Karpas-422 (cell line): ENCODE results near the gene TOR1B. TPM values are rescaled to one million over a fixed set of nuclear protein-coding genes. Genes with fewer than 3 reads are reported as not detected.

Experiments used
- DNase-seq: peaks from one replicate; pipeline ENCODE4 v3.0.0-alpha.2; 2015
- H2AFZ ChIP-seq: fragments of 200-600 bp; sonication (generic); 2 replicates; pipeline ENCODE4 v1.6.1; 2014; ENCODE audit warnings: antibody characterized with exemption, low read length, mixed read lengths
- H3K27ac ChIP-seq: fragments of 200-600 bp; sonication (generic); 2 replicates; pipeline ENCODE4 v1.5.1; 2014; ENCODE audit warnings: mild to moderate bottlenecking, low read length, moderate library complexity
- H3K27me3 ChIP-seq: fragments of 200-600 bp; sonication (generic); 2 replicates; pipeline ENCODE4 v1.6.1; 2014; ENCODE audit warnings: low read length, mixed read lengths
- H3K36me3 ChIP-seq: fragments of 200-600 bp; sonication (generic); 2 replicates; pipeline ENCODE4 v1.6.1; 2014; ENCODE audit warnings: low read length, mixed read lengths; ENCODE audit not compliant: insufficient read depth
- H3K4me1 ChIP-seq: fragments of 200-600 bp; sonication (generic); 2 replicates; pipeline ENCODE4 v1.6.1; 2014; ENCODE audit warnings: mild to moderate bottlenecking, low read length, mixed read lengths
- H3K4me2 ChIP-seq: fragments of 200-600 bp; sonication (generic); 2 replicates; pipeline ENCODE4 v1.6.1; 2014; ENCODE audit warnings: low read length, low read depth, mild to moderate bottlenecking; ENCODE audit not compliant: poor library complexity, severe bottlenecking
- H3K4me3 ChIP-seq: fragments of 200-600 bp; sonication (generic); 2 replicates; pipeline ENCODE4 v1.5.1; 2014; ENCODE audit warnings: mild to moderate bottlenecking, antibody characterized with exemption, low read length, mixed read lengths
- H3K79me2 ChIP-seq: fragments of 200-600 bp; sonication (generic); 2 replicates; pipeline ENCODE4 v1.6.1; 2014; ENCODE audit warnings: mild to moderate bottlenecking, low read length, mixed read lengths
- H3K9ac ChIP-seq: fragments of 200-600 bp; sonication (generic); 2 replicates; pipeline ENCODE4 v1.6.0; 2014; ENCODE audit warnings: low read length
- H3K9me2 ChIP-seq: fragments of 200-600 bp; sonication (generic), shearing (Covaris generic); replicated peaks from 2 replicates; pipeline ENCODE4 v1.6.0; 2014; ENCODE audit warnings: mild to moderate bottlenecking, low read length, moderate library complexity; ENCODE audit not compliant: insufficient read depth
- H3K9me3 ChIP-seq: fragments of 300-700, 200-600 bp; sonication (generic); 2 replicates; pipeline ENCODE4 v1.6.1; 2014; ENCODE audit warnings: low read length, mixed read lengths
- H4K20me1 ChIP-seq: fragments of 200-600 bp; sonication (generic); 2 replicates; pipeline ENCODE4 v1.6.1; 2014; ENCODE audit warnings: mild to moderate bottlenecking, antibody characterized with exemption, low read length, low read depth; ENCODE audit not compliant: insufficient read depth
- total RNA-seq: library from RNA; depleted of rRNA; stranded (reverse); fragments of >200 nt; shearing (Covaris generic); gene quantifications from 2 replicates; pipeline ENCODE4 v1.2.3, GENCODE V29; 2014; ENCODE audit warnings: low replicate concordance

Gene TOR1B
- total RNA-seq, 1 experiment from 2014 or later = 10.5 TPM

GRCh38 chr9:129823542-129823934, 20.6 kb downstream of the TOR1B start:
- Histone ChIP-seq H3K4me2 (peak overlapping the region; percentile 95), H2AFZ (peak overlapping the region; percentile 84; the same call in 1 of the 2 replicates)

DNA sequence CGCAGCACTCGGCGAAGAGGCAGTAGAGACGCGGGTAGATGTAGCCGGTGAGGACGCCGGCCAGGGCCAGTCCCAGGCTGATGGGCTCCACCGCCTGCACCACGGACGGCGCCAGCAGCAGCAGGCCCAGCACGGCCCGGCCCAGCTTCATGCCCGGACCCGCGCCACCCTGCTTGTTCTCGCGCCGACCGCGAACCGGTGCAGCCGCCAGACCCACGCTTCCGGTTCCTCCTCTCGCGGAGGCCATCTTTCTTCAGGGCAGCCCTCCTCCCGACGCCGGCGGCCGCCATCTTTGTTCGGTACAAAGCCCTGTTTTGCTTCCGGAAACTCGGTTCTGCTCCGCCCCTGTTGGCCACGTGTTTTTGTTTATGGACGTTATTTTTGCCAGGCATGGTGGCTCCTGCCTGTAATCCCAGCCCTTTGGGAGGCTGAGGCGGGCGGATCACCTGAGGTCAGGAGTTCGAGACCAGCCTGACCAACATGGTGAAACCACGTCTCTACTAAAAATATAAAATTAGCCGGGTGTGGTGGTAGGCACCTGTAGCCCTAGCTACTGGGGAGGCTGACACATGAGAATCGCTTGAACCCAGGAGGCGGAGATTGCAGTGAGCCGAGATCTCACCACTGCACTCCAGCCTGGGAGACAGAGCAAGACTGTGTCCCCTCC, 21.1 kb downstream of the TOR1B start, which contains the start of gene TOR1A:
Gene TOR1A, minus strand, starts transcription at position 202 of the 667 bp plus-strand sequence. Its CDS starts 51 bp downstream, at position 151.
- peaks cover 6% of the 10 kb centered on the region; the same call in 1 of the 2 replicates for H4K20me1 ChIP-seq
- H3K27me3 ChIP-seq = no peaks in the 10 kb centered on the region
- H3K4me3 ChIP-seq = peak within 1 kb of the TSS; percentile 91
- H3K9me2 ChIP-seq = no peaks in the 10 kb centered on the region
- H3K36me3 ChIP-seq = peaks cover 23% of the 10 kb centered on the region; the same call in 1 of the 2 replicates
- no peaks in the 10 kb centered on the region for H3K9me3 ChIP-seq
- H3K4me1 ChIP-seq = peaks cover 7% of the 10 kb centered on the region
- peaks cover 31% of the 10 kb centered on the region for H3K79me2 ChIP-seq
- peak within 1 kb of the TSS; percentile 84; the same call in 1 of the 2 replicates for H2AFZ ChIP-seq
- H3K27ac ChIP-seq = 0 out of 2 replicates have a peak within 1 kb of the TSS, but pooled peaks have one; percentile 47
- peak; percentile 96 for DNase-seq
- peak within 1 kb of the TSS; percentile 97 for H3K9ac ChIP-seq
- peak within 1 kb of the TSS; percentile 95 for H3K4me2 ChIP-seq

More at GRCh38 chr9:129823542-129823934, 20.6 kb downstream of the TOR1B start:
- Histone ChIP-seq H3K9me2 (no peaks in the 10 kb centered on the region), H3K9ac (peak overlapping the region; percentile 97), H3K36me3 (peaks cover 23% of the 10 kb centered on the region; the same call in 1 of the 2 replicates), H3K79me2 (peaks cover 31% of the 10 kb centered on the region), H3K4me1 (peaks cover 7% of the 10 kb centered on the region), H3K9me3 (no peaks in the 10 kb centered on the region), H3K4me3 (peak overlapping the region; percentile 91), H4K20me1 (peaks cover 6% of the 10 kb centered on the region; the same call in 1 of the 2 replicates), H3K27ac (0 out of 2 replicates have a peak overlapping the region, but pooled peaks have one; percentile 47), H3K27me3 (no peaks in the 10 kb centered on the region)
- no peak for DNase-seq

DNA sequence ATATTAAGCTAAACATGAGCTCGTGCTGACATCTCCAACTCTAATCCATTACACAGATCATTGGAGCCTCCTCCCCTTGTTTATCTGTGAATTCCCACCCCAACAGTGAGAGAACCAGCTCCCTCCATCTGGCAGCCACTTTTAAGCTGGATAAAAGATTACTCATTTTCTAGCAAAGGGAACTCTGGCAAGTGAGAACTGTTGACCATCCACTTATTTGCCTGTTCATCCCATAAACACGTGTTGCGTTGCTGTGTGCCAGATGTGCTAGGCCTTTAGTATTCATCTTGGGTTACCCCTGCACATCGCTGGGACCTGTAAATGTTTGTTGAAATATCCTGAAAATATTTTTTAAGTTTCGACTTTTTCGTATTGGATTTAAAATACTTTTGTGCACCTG, 23.4 kb downstream of the TOR1B start:
- no peaks in the 10 kb centered on the region for H3K9me2 ChIP-seq
- DNase-seq = no peak
- no peak overlapping the region for H3K4me2 ChIP-seq
- no peak overlapping the region for H3K4me3 ChIP-seq
- peaks cover 7% of the 10 kb centered on the region for H3K4me1 ChIP-seq
- no peak overlapping the region for H3K9ac ChIP-seq
- peaks cover 6% of the 10 kb centered on the region; the same call in 1 of the 2 replicates for H4K20me1 ChIP-seq
- no peak overlapping the region for H3K27ac ChIP-seq
- no peak overlapping the region for H2AFZ ChIP-seq
- peaks cover 22% of the 10 kb centered on the region; the same call in 1 of the 2 replicates for H3K36me3 ChIP-seq
- H3K79me2 ChIP-seq = peaks cover 23% of the 10 kb centered on the region
- H3K9me3 ChIP-seq = no peaks in the 10 kb centered on the region
- H3K27me3 ChIP-seq = no peaks in the 10 kb centered on the region

DNA sequence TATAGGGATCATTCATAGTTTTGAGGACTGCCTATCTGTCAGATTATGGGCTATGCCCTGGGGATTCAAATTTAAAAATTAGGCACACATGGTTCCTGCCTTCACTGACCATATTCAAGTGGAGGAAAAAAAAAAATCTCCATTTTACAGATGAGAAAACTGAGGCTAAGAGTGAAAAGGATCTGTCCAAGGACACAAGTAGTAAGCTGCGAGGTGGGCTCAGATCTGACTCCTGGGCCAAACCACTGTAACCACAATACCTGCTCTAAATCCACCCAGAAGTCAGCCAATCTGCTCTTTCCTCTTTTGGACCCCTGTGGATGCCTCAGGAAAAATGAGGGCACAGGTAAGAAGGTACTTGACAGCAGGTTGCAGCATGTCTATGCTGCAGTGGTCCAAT, 23.8 kb downstream of the TOR1B start:
- Histone ChIP-seq H3K4me1 (peaks cover 7% of the 10 kb centered on the region), H3K4me2 (no peak overlapping the region), H2AFZ (no peak overlapping the region), H3K27ac (no peak overlapping the region), H3K4me3 (no peak overlapping the region), H3K27me3 (no peaks in the 10 kb centered on the region), H3K79me2 (peaks cover 18% of the 10 kb centered on the region), H3K36me3 (peaks cover 20% of the 10 kb centered on the region; the same call in 1 of the 2 replicates), H4K20me1 (peaks cover 6% of the 10 kb centered on the region; the same call in 1 of the 2 replicates), H3K9me2 (no peaks in the 10 kb centered on the region), H3K9ac (no peak overlapping the region), H3K9me3 (no peaks in the 10 kb centered on the region)
- DNase-seq = no peak

DNA sequence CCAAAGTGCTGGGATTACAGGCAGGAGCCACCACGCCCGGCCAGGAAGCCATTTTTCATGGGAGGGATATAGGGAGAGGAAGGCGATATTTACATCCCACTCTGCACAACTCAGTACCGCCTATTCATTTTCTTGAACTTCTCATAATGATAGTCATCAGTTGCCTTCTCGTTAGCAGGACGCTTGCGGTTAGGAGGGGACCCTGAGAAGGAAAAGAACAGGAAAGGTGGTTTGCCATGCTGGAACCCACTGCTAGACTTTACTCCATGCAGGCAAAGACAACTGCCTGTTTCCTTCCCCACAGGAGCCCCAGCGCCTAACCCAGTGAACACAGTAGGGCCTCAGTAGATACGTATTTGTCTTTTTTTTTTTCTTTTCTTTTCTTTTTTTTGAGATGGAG, 25.1 kb downstream of the TOR1B start:
- H3K4me3 ChIP-seq = no peak overlapping the region
- H2AFZ ChIP-seq = no peak overlapping the region
- H3K9me2 ChIP-seq = no peaks in the 10 kb centered on the region
- H4K20me1 ChIP-seq = peaks cover 1% of the 10 kb centered on the region; the same call in 1 of the 2 replicates
- H3K4me2 ChIP-seq = no peak overlapping the region
- no peaks in the 10 kb centered on the region for H3K9me3 ChIP-seq
- H3K79me2 ChIP-seq = peaks cover 5% of the 10 kb centered on the region
- no peak overlapping the region for H3K27ac ChIP-seq
- H3K36me3 ChIP-seq = peaks cover 19% of the 10 kb centered on the region; the same call in 1 of the 2 replicates
- no peaks in the 10 kb centered on the region; the same call in 1 of the 2 replicates for H3K4me1 ChIP-seq
- H3K9ac ChIP-seq = no peak overlapping the region
- DNase-seq = no peak
- no peaks in the 10 kb centered on the region for H3K27me3 ChIP-seq

GRCh38 chr9:129828969-129829368, 26.0 kb downstream of the TOR1B start:
- H3K27ac ChIP-seq = no peak overlapping the region
- H3K4me2 ChIP-seq = no peak overlapping the region
- no peak overlapping the region for H2AFZ ChIP-seq
- peaks cover 8% of the 10 kb centered on the region; the same call in 1 of the 2 replicates for H4K20me1 ChIP-seq
- no peak overlapping the region for H3K9ac ChIP-seq
- H3K36me3 ChIP-seq = peaks cover 26% of the 10 kb centered on the region; the same call in 1 of the 2 replicates
- H3K9me3 ChIP-seq = no peaks in the 10 kb centered on the region
- H3K4me3 ChIP-seq = no peak overlapping the region
- H3K9me2 ChIP-seq = no peaks in the 10 kb centered on the region
- no peaks in the 10 kb centered on the region for H3K27me3 ChIP-seq
- DNase-seq = no peak
- peaks cover 9% of the 10 kb centered on the region for H3K79me2 ChIP-seq
- peaks cover 8% of the 10 kb centered on the region for H3K4me1 ChIP-seq

- no peak overlapping the region for H2AFZ ChIP-seq
- H3K4me2 ChIP-seq = no peak overlapping the region
- H3K27me3 ChIP-seq = no peaks in the 10 kb centered on the region
- no peak for DNase-seq
- H3K79me2 ChIP-seq = peaks cover 44% of the 10 kb centered on the region
- no peaks in the 10 kb centered on the region for H3K9me3 ChIP-seq
- no peak overlapping the region for H3K9ac ChIP-seq
- H3K27ac ChIP-seq = no peak overlapping the region
- H3K36me3 ChIP-seq = peaks cover 25% of the 10 kb centered on the region; the same call in 1 of the 2 replicates
- peaks cover 24% of the 10 kb centered on the region for H3K4me1 ChIP-seq
- H3K9me2 ChIP-seq = no peaks in the 10 kb centered on the region
- no peak overlapping the region for H3K4me3 ChIP-seq
- H4K20me1 ChIP-seq = peaks cover 8% of the 10 kb centered on the region; the same call in 1 of the 2 replicates
Observed at GRCh38 chr9:129832982-129833381, 30.0 kb downstream of the TOR1B start.

- no peaks in the 10 kb centered on the region for H3K9me3 ChIP-seq
- peaks cover 23% of the 10 kb centered on the region; the same call in 1 of the 2 replicates for H3K36me3 ChIP-seq
- H3K4me3 ChIP-seq = peak overlapping the region; percentile 99
- H4K20me1 ChIP-seq = peaks cover 8% of the 10 kb centered on the region; the same call in 1 of the 2 replicates
- peak overlapping the region; percentile 97 for H3K9ac ChIP-seq
- no peaks in the 10 kb centered on the region for H3K27me3 ChIP-seq
- peak overlapping the region; percentile 83 for H3K4me2 ChIP-seq
- H3K9me2 ChIP-seq = no peaks in the 10 kb centered on the region
- peaks cover 59% of the 10 kb centered on the region for H3K79me2 ChIP-seq
- H3K27ac ChIP-seq = peak overlapping the region; percentile 59
- peak; percentile 75 for DNase-seq
- peaks cover 39% of the 10 kb centered on the region for H3K4me1 ChIP-seq
- H2AFZ ChIP-seq = peak overlapping the region; percentile 13; the same call in 1 of the 2 replicates
Observed at GRCh38 chr9:129834489-129835127, 31.6 kb downstream of the TOR1B start.
